ENCODE measurements around the gene MKI67. TPM values are rescaled to one million over a fixed set of nuclear protein-coding genes. Genes with fewer than 3 reads are reported as not detected.
"Not testable (repeated sequence)": the region's sequence is repeated elsewhere in the genome, so short reads cannot be mapped to it uniquely, and the experiment has no call there.

Gene MKI67
- polyA plus RNA-seq, 1 donor from 2014 or later: 0.16 TPM

GRCh38 chr10:128143531-128143930 is 17.3 kb upstream of the MKI67 start:
- Histone ChIP-seq H3K27ac (ENCODE audit: low read length) (no peak overlapping the region), H3K9ac (ENCODE audit: low read length) (no peak overlapping the region), H3K36me3 (ENCODE audit: insufficient read depth, low read length) (no peaks in the 10 kb centered on the region), H3K9me3 (ENCODE audit: low read length) (no peaks in the 10 kb centered on the region), H3K4me3 (ENCODE audit: low read length) (no peak overlapping the region), H3K4me2 (ENCODE audit: low read length) (no peak overlapping the region), H2AFZ (ENCODE audit: low read depth, low read length) (no peak overlapping the region), H3K27me3 (ENCODE audit: insufficient read depth, low read depth, low read length) (no peaks in the 10 kb centered on the region), H4K20me1 (ENCODE audit: insufficient read depth) (no peaks in the 10 kb centered on the region), H3K79me2 (replicated peaks; ENCODE audit: insufficient read depth, low read length) (no peaks in the 10 kb centered on the region), H3K9me2 (ENCODE audit: insufficient read depth, low read length) (no peaks in the 10 kb centered on the region), H3F3A (ENCODE audit: insufficient read depth, low read length, poor library complexity, severe bottlenecking) (no peaks in the 10 kb centered on the region)
- TF ChIP-seq REST (IDR thresholded peaks at IDR 0.05; ENCODE audit: borderline replicate concordance) (no peak), SMC3 (conservative IDR thresholded peaks at IDR 0.05; ENCODE audit: poor library complexity) (no peak), RAD21 (conservative IDR thresholded peaks at IDR 0.05) (no peak), EP300 (conservative IDR thresholded peaks at IDR 0.05; ENCODE audit: poor library complexity, severe bottlenecking) (no peak), TAF1 (IDR thresholded peaks at IDR 0.05; ENCODE audit: low read depth) (no peak), MXI1 (conservative IDR thresholded peaks at IDR 0.05; ENCODE audit: poor library complexity, severe bottlenecking) (no peak), EZH2 (IDR thresholded peaks at IDR 0.05; ENCODE audit: borderline replicate concordance, insufficient read depth, low read length, poor library complexity, severe bottlenecking) (no peak), CTCF (IDR thresholded peaks at IDR 0.05; ENCODE audit: poor library complexity, severe bottlenecking) (no peak), POLR2AphosphoS5 (IDR thresholded peaks at IDR 0.05) (no peak)

GRCh38 chr10:128140425-128140824 is 14.2 kb upstream of the MKI67 start:
- Histone ChIP-seq H3K27ac (ENCODE audit: low read length) (no peak overlapping the region), H3F3A (ENCODE audit: insufficient read depth, low read length, poor library complexity, severe bottlenecking) (no peaks in the 10 kb centered on the region), H3K36me3 (ENCODE audit: insufficient read depth, low read length) (no peaks in the 10 kb centered on the region), H3K79me2 (replicated peaks; ENCODE audit: insufficient read depth, low read length) (no peaks in the 10 kb centered on the region), H4K20me1 (ENCODE audit: insufficient read depth) (no peaks in the 10 kb centered on the region), H3K4me2 (ENCODE audit: low read length) (no peak overlapping the region), H3K9me3 (ENCODE audit: low read length) (no peaks in the 10 kb centered on the region), H2AFZ (ENCODE audit: low read depth, low read length) (no peak overlapping the region), H3K4me3 (ENCODE audit: low read length) (no peak overlapping the region), H3K27me3 (ENCODE audit: insufficient read depth, low read depth, low read length) (no peaks in the 10 kb centered on the region), H3K9me2 (ENCODE audit: insufficient read depth, low read length) (no peaks in the 10 kb centered on the region), H3K9ac (ENCODE audit: low read length) (no peak overlapping the region)
- no peak for TF ChIP-seq SMC3 (conservative IDR thresholded peaks at IDR 0.05; ENCODE audit: poor library complexity)
- no peak for TF ChIP-seq EZH2 (IDR thresholded peaks at IDR 0.05; ENCODE audit: borderline replicate concordance, insufficient read depth, low read length, poor library complexity, severe bottlenecking)
- no peak for TF ChIP-seq REST (IDR thresholded peaks at IDR 0.05; ENCODE audit: borderline replicate concordance)
- no peak for TF ChIP-seq RAD21 (conservative IDR thresholded peaks at IDR 0.05)
- no peak for TF ChIP-seq MXI1 (conservative IDR thresholded peaks at IDR 0.05; ENCODE audit: poor library complexity, severe bottlenecking)
- TF ChIP-seq CTCF (IDR thresholded peaks at IDR 0.05; ENCODE audit: poor library complexity, severe bottlenecking): no peak
- no peak for TF ChIP-seq POLR2AphosphoS5 (IDR thresholded peaks at IDR 0.05)
- no peak for TF ChIP-seq EP300 (conservative IDR thresholded peaks at IDR 0.05; ENCODE audit: poor library complexity, severe bottlenecking)
- TF ChIP-seq TAF1 (IDR thresholded peaks at IDR 0.05; ENCODE audit: low read depth): no peak

GRCh38 chr10:128138429-128138828 is 12.2 kb upstream of the MKI67 start:
- H3K4me2 ChIP-seq (ENCODE audit: low read length); H3K9ac ChIP-seq (ENCODE audit: low read length); H3K79me2 ChIP-seq (replicated peaks; ENCODE audit: insufficient read depth, low read length); H2AFZ ChIP-seq (ENCODE audit: low read depth, low read length); H3K27me3 ChIP-seq (ENCODE audit: insufficient read depth, low read depth, low read length); H3K9me3 ChIP-seq (ENCODE audit: low read length); H3K36me3 ChIP-seq (ENCODE audit: insufficient read depth, low read length); H3K4me3 ChIP-seq (ENCODE audit: low read length); H3K9me2 ChIP-seq (ENCODE audit: insufficient read depth, low read length); H3K27ac ChIP-seq (ENCODE audit: low read length); H3F3A ChIP-seq (ENCODE audit: insufficient read depth, low read length, poor library complexity, severe bottlenecking); H4K20me1 ChIP-seq (ENCODE audit: insufficient read depth): not testable (repeated sequence)
